ENCODE measurements around the gene DLX6. TPM values are rescaled to one million over a fixed set of nuclear protein-coding genes. Genes with fewer than 3 reads are reported as not detected.

Gene DLX6
- total RNA-seq, 1 donor from 2014 or later = 0.26 TPM

GRCh38 chr7:96985992-96986391, 19.4 kb upstream of the DLX6 start:
- no peak overlapping the region for H3K4me3 Mint-ChIP-seq
- H3K27ac Mint-ChIP-seq (ENCODE audit: unreplicated experiment) = no peak overlapping the region
- no peaks in the 10 kb centered on the region for H3K4me1 Mint-ChIP-seq
- H3K36me3 Mint-ChIP-seq (ENCODE audit: low read depth) = no peaks in the 10 kb centered on the region
- DNase-seq (ENCODE audit: low read depth, low spot score) = no peak
- no peak for TF ChIP-seq CTCF (conservative IDR thresholded peaks at IDR 0.05)
- H3K27me3 Mint-ChIP-seq (ENCODE audit: low read depth) = peaks cover 98% of the 10 kb centered on the region
- H3K9me3 Mint-ChIP-seq = no peaks in the 10 kb centered on the region

GRCh38 chr7:96986901-96987300, 18.5 kb upstream of the DLX6 start:
- H3K27ac Mint-ChIP-seq (ENCODE audit: unreplicated experiment) = no peak overlapping the region

GRCh38 chr7:96987719-96988118, 17.6 kb upstream of the DLX6 start:
- H3K4me1 Mint-ChIP-seq = no peaks in the 10 kb centered on the region
- H3K9me3 Mint-ChIP-seq = no peaks in the 10 kb centered on the region

More at GRCh38 chr7:96986901-96987300, 18.5 kb upstream of the DLX6 start:
- no peak for TF ChIP-seq CTCF (conservative IDR thresholded peaks at IDR 0.05)
- H3K4me1 Mint-ChIP-seq = no peaks in the 10 kb centered on the region
- no peaks in the 10 kb centered on the region for H3K36me3 Mint-ChIP-seq (ENCODE audit: low read depth)
- no peak overlapping the region for H3K4me3 Mint-ChIP-seq
- no peak for DNase-seq (ENCODE audit: low read depth, low spot score)
- H3K9me3 Mint-ChIP-seq = no peaks in the 10 kb centered on the region
- H3K27me3 Mint-ChIP-seq (ENCODE audit: low read depth) = peaks cover 100% of the 10 kb centered on the region

GRCh38 chr7:96989241-96989858, 16.0 kb upstream of the DLX6 start:
- Mint-ChIP-seq H3K4me3 (no peak overlapping the region), H3K27me3 (ENCODE audit: low read depth) (peaks cover 100% of the 10 kb centered on the region), H3K9me3 (no peaks in the 10 kb centered on the region), H3K36me3 (ENCODE audit: low read depth) (peaks cover 5% of the 10 kb centered on the region), H3K27ac (ENCODE audit: unreplicated experiment) (no peak overlapping the region), H3K4me1 (no peaks in the 10 kb centered on the region)
- DNase-seq (ENCODE audit: low read depth, low spot score) = no peak
- no peak for TF ChIP-seq CTCF (conservative IDR thresholded peaks at IDR 0.05)

More at GRCh38 chr7:96987719-96988118, 17.6 kb upstream of the DLX6 start:
- Mint-ChIP-seq H3K27me3 (ENCODE audit: low read depth) (peaks cover 100% of the 10 kb centered on the region), H3K4me3 (no peak overlapping the region), H3K36me3 (ENCODE audit: low read depth) (peaks cover 1% of the 10 kb centered on the region), H3K27ac (ENCODE audit: unreplicated experiment) (no peak overlapping the region)
- DNase-seq (ENCODE audit: low read depth, low spot score) = no peak
- TF ChIP-seq CTCF (conservative IDR thresholded peaks at IDR 0.05) = no peak

- no peaks in the 10 kb centered on the region for H3K9me3 Mint-ChIP-seq
- peaks cover 100% of the 10 kb centered on the region for H3K27me3 Mint-ChIP-seq (ENCODE audit: low read depth)
- no peak overlapping the region for H3K27ac Mint-ChIP-seq (ENCODE audit: unreplicated experiment)
- H3K4me3 Mint-ChIP-seq = no peak overlapping the region
- no peak for TF ChIP-seq CTCF (conservative IDR thresholded peaks at IDR 0.05)
- H3K36me3 Mint-ChIP-seq (ENCODE audit: low read depth) = peaks cover 6% of the 10 kb centered on the region
- DNase-seq (ENCODE audit: low read depth, low spot score) = no peak
- no peaks in the 10 kb centered on the region for H3K4me1 Mint-ChIP-seq
Measured at GRCh38 chr7:96989859-96990317, 15.5 kb upstream of the DLX6 start.

Measured in neural crest cell (in vitro differentiated cells).